Psoas muscle (tissue), 8 donors: ENCODE data around the gene TMEM150B. TPM values are rescaled to one million over a fixed set of nuclear protein-coding genes. Genes with fewer than 3 reads are reported as not detected.

Experiments
- ATAC-seq, 4 donors: fragments of 200-7000 bp; cut with Tn5 transposase; one replicate each; pipeline ENCODE4 v1.9.1; 2020; ENCODE audit warnings: moderate library complexity in 3 of 4, mild to moderate bottlenecking in 2 of 4
- DNase-seq, 2 donors: peaks; one replicate each; pipeline ENCODE4 v3.0.0-alpha.2; 2020
- H3K27ac ChIP-seq: fragments of 200-600 bp; one replicate; pipeline ENCODE4 v1.8.0; 2022
- H3K27me3 ChIP-seq, 3 donors: fragments of 200-600 bp in 1 of 3; one replicate each; pipeline versions ENCODE4 v1.6.1 to v1.8.0; 2013 to 2022; ENCODE audit warnings: low read length in 2 of 3, mild to moderate bottlenecking in 2 of 3, moderate library complexity in 1 of 3; ENCODE audit not compliant: insufficient read depth in 3 of 3
- H3K36me3 ChIP-seq, 2 donors: fragments of 200-600 bp in 1 of 2; one replicate each; pipeline versions ENCODE4 v1.6.1 to v1.8.0; 2013 to 2022; ENCODE audit warnings: low read depth in 1 of 2, mild to moderate bottlenecking in 1 of 2, moderate library complexity in 1 of 2; ENCODE audit not compliant: insufficient read depth in 1 of 2
- H3K4me1 ChIP-seq: fragments of 200-600 bp; one replicate; pipeline ENCODE4 v1.8.0; 2022
- H3K4me3 ChIP-seq: fragments of 200-600 bp; one replicate; pipeline ENCODE4 v1.8.0; 2022; ENCODE audit warnings: mild to moderate bottlenecking
- H3K9me3 ChIP-seq: fragments of 200-600 bp; one replicate; pipeline ENCODE4 v1.8.0; 2022
- CTCF ChIP-seq: fragments of 200-600 bp; IDR thresholded peaks from one replicate; pipeline ENCODE4 v1.8.0; 2022; ENCODE audit warnings: antibody characterized with exemption
- WGBS, 3 donors: extraction: QIAGEN DNeasy Blood & Tissue Kit; methylation state at CpG; one replicate each; pipeline versions ENCODE4 v1.1.6 to v1.1.7; 2013; 5-methylcytosine and 5-hydroxymethylcytosine counted together
- intact Hi-C, 2 donors: fragments of 100-400 bp; cut with DNase I; formaldehyde crosslinking; loops; one replicate each; pipeline versions ENCODE4 v1.11.0 to v1.14.2; 2022
- polyA plus RNA-seq, 3 donors: library from polyadenylated mRNA; stranded (reverse); fragments of 200-250 nt; gene quantifications; one replicate each; pipeline ENCODE4 v1.2.3, GENCODE V29; 2013
- total RNA-seq, 4 donors: library from RNA; stranded (reverse); fragmentation: NEBNext Ultra II Directional in 2 of 4; extraction: Animal tissue kit (Norgen Biotek cat#: 25700) in 2 of 4; gene quantifications; one replicate each; pipeline versions ENCODE4 v1.2.1 to v1.2.4, GENCODE V29; 2021 to 2023
- donor health status: healthy with polysubstance abuse.
- donor health status: DM: no; HTN: no; CAD: no; lungs with moderate emphysema.
- donor health status: Bipolar disorder and iron deficiency.
- donor health status: healthy.
- donor health status: DM: yes; HTN: yes; CAD: no.
- donor health status: DM: no; HTN: no; CAD: no.
- donor health status: DM: no; HTN: no; CAD: no.
- donor health status: DM: yes; HTN: yes; CAD: no.

The TMEM150B gene
- total and polyA plus RNA-seq, 7 donors, result 0.08 to 1.1 (median 0.38) TPM

GRCh38 chr19:55304980-55305379 is 20.2 kb downstream of the TMEM150B start:
- WGBS, 3 donors, result 58 to 73% (median 67%) methylated on average over 14 of the region's 14 CpGs
- H3K27ac ChIP-seq, result no peak overlapping the region
- intact Hi-C loops, result loop anchor here (5.0 kb wide), 4 partner anchors 32 to 152 kb away; partner anchors contain the start of genes KMT5C (in 2 of the 2) and TMEM238 (in 2 of the 2)
- DNase-seq (no peak), ATAC-seq (no peak)
- H3K4me3 ChIP-seq, result no peak overlapping the region
- H3K27me3 ChIP-seq, result no peaks in the 10 kb centered on the region
- no peaks in the 10 kb centered on the region for H3K9me3 ChIP-seq
- no peaks in the 10 kb centered on the region for H3K36me3 ChIP-seq
- H3K4me1 ChIP-seq, result no peaks in the 10 kb centered on the region
- TF ChIP-seq CTCF, result no peak

- intact Hi-C loops, result loop anchor here (5.0 kb wide), 4 partner anchors 33 to 153 kb away; partner anchors contain the start of genes KMT5C (in 2 of the 2) and TMEM238 (in 2 of the 2)
Measured at GRCh38 chr19:55304279-55304978, 20.7 kb downstream of the TMEM150B start.

GRCh38 chr19:55303477-55303876 is 21.7 kb downstream of the TMEM150B start:
- Histone ChIP-seq H3K4me1 (no peaks in the 10 kb centered on the region), H3K27ac (no peak overlapping the region), H3K4me3 (no peak overlapping the region), H3K9me3 (no peaks in the 10 kb centered on the region), H3K36me3 (no peaks in the 10 kb centered on the region), H3K27me3 (no peaks in the 10 kb centered on the region)
- DNase-seq (no peak), ATAC-seq (no peak)
- no peak for TF ChIP-seq CTCF
- 86 to 94% (median 92%) methylated on average over 11 of the region's 11 CpGs for WGBS, 3 donors
- intact Hi-C loops, result loop anchor here (5.0 kb wide), 4 partner anchors 34 to 154 kb away; partner anchors contain the start of genes KMT5C (in 2 of the 2) and TMEM238 (in 2 of the 2)

More at GRCh38 chr19:55304279-55304978, 20.7 kb downstream of the TMEM150B start:
- Histone ChIP-seq H3K4me1 (no peaks in the 10 kb centered on the region), H3K27ac (no peak overlapping the region), H3K27me3 (no peaks in the 10 kb centered on the region), H3K36me3 (no peaks in the 10 kb centered on the region), H3K9me3 (no peaks in the 10 kb centered on the region), H3K4me3 (no peak overlapping the region)
- 85 to 86% (median 86%) methylated on average over 36 to 39 of the region's 39 CpGs for WGBS, 3 donors
- no peak for TF ChIP-seq CTCF
- ATAC-seq, result peak in 3 of 4 donors; percentile 59 to 74 (median 63)
- peak in 1 of 2 donors; percentile 76 for DNase-seq

GRCh38 chr19:55302318-55302703 is 22.8 kb downstream of the TMEM150B start:
- H3K9me3 ChIP-seq, result no peaks in the 10 kb centered on the region
- ATAC-seq (no peak), DNase-seq (no peak)
- no peaks in the 10 kb centered on the region for H3K36me3 ChIP-seq
- no peaks in the 10 kb centered on the region for H3K27me3 ChIP-seq
- intact Hi-C loops, result loop anchor here (5.0 kb wide), 4 partner anchors 35 to 155 kb away; partner anchors contain the start of genes KMT5C (in 2 of the 2) and TMEM238 (in 2 of the 2)
- no peaks in the 10 kb centered on the region for H3K4me1 ChIP-seq
- no peak overlapping the region for H3K27ac ChIP-seq
- H3K4me3 ChIP-seq, result peak overlapping the region; percentile 65
- 78 to 81% (median 79%) methylated on average over 12 of the region's 12 CpGs for WGBS, 3 donors
- TF ChIP-seq CTCF, result no peak
